Subcutaneous adipose tissue (tissue), 4 donors: ENCODE results near the gene ZNF503. TPM values are rescaled to one million over a fixed set of nuclear protein-coding genes. Genes with fewer than 3 reads are reported as not detected.

Source experiments
- CTCF ChIP-seq: fragments of 450-650 bp; IDR thresholded peaks from one replicate; pipeline ENCODE4 v1.5.1; 2016; ENCODE audit warnings: low read depth, mild to moderate bottlenecking, control low read depth, antibody characterized with exemption, moderate library complexity
- total RNA-seq, 4 donors: library from RNA; depleted of rRNA; stranded (reverse); fragments of >200 nt; gene quantifications; one replicate each; pipeline ENCODE4 v1.1.0, GENCODE V29; 2016

Gene ZNF503
- total RNA-seq, 4 donors from 2014 or later: 4.1 to 9.2 (median 7.1) TPM

GRCh38 chr10:75375838-75376237, 25.7 kb downstream of the ZNF503 start:
- TF ChIP-seq CTCF: no peak

GRCh38 chr10:75371010-75371409, 30.6 kb downstream of the ZNF503 start:
- TF ChIP-seq CTCF: no peak

GRCh38 chr10:75367901-75368300, 33.7 kb downstream of the ZNF503 start:
- no peak for TF ChIP-seq CTCF

GRCh38 chr10:75367021-75367487, 34.5 kb downstream of the ZNF503 start:
- no peak for TF ChIP-seq CTCF

GRCh38 chr10:75363431-75363830, 38.1 kb downstream of the ZNF503 start:
- TF ChIP-seq CTCF: no peak

- no peak for TF ChIP-seq CTCF
Measured at GRCh38 chr10:75358835-75359421, 42.6 kb downstream of the ZNF503 start.

- no peak for TF ChIP-seq CTCF
Measured at GRCh38 chr10:75358132-75358531, 43.4 kb downstream of the ZNF503 start.
